SJSA1 (cell line): ENCODE measurements around the gene UCN. TPM values are rescaled to one million over a fixed set of nuclear protein-coding genes. Genes with fewer than 3 reads are reported as not detected.
"Not testable (repeated sequence)": the region's sequence is repeated elsewhere in the genome, so short reads cannot be mapped to it uniquely, and the experiment has no call there.

ENCODE experiments used
- DNase-seq, 2 experiments: peaks; one replicate each; pipeline ENCODE4 v3.0.0-alpha.2; 2015 to 2020; ENCODE audit warnings: low spot score in 2 of 2, low read depth in 1 of 2
- H3K27ac ChIP-seq: fragments of 250-450 bp; sonication (Bioruptor Pico); 2 replicates; pipeline ENCODE4 v1.5.1; 2020; ENCODE audit warnings: mild to moderate bottlenecking, moderate library complexity
- H3K27me3 ChIP-seq: fragments of 250-450 bp; sonication (Bioruptor Pico); replicated peaks from 2 replicates; pipeline ENCODE4 v1.5.1; 2020; ENCODE audit warnings: mild to moderate bottlenecking, moderate library complexity
- H3K36me3 ChIP-seq: fragments of 250-450 bp; sonication (Bioruptor Pico); 2 replicates; pipeline ENCODE4 v1.5.1; 2020; ENCODE audit warnings: mild to moderate bottlenecking
- H3K4me1 ChIP-seq: fragments of 250-450 bp; sonication (Bioruptor Pico); replicated peaks from 2 replicates; pipeline ENCODE4 v1.6.1; 2021; ENCODE audit warnings: mild to moderate bottlenecking
- H3K4me3 ChIP-seq: fragments of 250-450 bp; sonication (Bioruptor Pico); 2 replicates; pipeline ENCODE4 v1.5.1; 2020; ENCODE audit warnings: mild to moderate bottlenecking
- H3K9me3 ChIP-seq: fragments of 250-450 bp; sonication (Bioruptor Pico); replicated peaks from 2 replicates; pipeline ENCODE4 v1.5.1; 2020; ENCODE audit warnings: mild to moderate bottlenecking
- total RNA-seq: library from RNA; depleted of rRNA; stranded (reverse); fragments of >200 nt; shearing (Covaris generic); gene quantifications from 2 replicates; pipeline ENCODE4 v1.2.3, GENCODE V29; 2014; rRNA removed

Gene UCN, protein sequence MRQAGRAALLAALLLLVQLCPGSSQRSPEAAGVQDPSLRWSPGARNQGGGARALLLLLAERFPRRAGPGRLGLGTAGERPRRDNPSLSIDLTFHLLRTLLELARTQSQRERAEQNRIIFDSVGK
- 0.21 and 6.8 TPM in 2 replicates for total RNA-seq

DNA sequence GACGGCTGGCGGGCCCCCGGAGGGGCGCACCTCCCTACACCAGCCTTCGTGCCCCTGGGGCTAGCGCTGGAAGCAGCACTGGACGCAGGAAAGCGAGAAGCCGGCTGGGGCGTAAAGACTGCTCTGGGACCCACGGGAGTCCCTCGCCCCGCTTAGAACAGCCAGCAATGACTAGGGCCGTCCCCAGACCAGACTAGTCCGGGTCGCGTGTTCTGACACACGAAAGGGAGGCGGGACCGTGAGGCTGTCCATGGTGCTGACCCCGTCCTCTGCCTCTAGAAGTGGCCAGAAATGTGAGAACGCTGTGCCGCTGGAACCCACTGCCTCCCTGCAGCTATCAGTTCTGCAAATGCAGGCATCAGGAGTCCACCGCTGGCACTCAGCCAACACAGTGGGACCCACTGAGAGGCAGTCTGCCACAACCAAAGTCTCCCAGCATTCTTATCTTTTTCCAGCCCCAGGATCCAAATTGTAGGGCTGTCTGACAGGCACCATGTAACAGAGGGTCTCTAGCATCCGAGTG lies at the start of gene UCN:
UCN (minus strand) TSS at position 87 of the 523 bp plus-strand sequence. CDS start 550 bp downstream, outside the sequence.
- Histone ChIP-seq H3K4me1 (no peaks in the 10 kb centered on the region), H3K9me3 (no peaks in the 10 kb centered on the region)
- DNase-seq: no peak

DNA sequence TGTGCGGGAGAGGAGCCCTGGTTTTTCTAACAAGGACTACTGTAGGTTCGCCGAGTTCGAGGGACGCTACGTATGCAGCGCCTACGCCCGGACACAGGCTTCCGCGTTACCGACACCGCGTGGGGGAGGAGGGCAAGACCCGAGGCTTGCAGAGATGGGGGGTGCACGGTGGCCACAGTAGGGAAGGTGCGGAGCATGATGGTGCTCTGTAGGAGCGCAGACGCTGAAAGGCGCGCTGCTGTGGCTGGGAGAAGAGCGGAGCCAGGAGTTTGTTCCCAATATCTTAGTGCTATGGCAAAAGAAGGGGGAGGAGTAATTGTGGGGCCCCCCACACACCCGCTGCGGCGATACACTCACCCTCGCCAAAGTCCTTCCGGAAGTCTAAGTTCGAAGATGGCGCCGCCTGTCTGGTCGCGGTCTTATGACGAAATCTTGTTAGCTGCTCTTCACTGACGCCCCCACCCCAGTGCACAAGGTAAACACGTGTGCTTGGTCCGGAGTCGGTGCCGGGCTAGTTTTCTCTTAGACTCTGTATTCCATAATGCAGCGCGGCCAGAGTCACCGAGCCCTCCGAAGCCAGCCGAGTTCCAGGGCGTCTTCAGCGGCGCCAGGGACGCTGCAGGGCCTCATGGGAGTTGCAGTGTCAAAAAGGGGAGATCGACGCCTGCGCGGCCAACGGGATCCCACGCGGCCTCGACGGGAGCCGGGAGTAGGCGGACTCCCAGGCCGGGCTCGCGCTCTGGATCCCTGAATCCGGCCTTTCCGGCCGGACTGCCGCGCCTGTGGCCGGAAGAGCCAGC lies 48.3 kb upstream of the UCN start, which contains the start of gene GTF3C2:
GTF3C2 (minus strand) TSS at position 383 of the 800 bp plus-strand sequence. CDS start 13,210 bp downstream, outside the sequence.
- DNase-seq: peak; percentile 96 to 99
- Histone ChIP-seq H3K4me1 (no peaks in the 10 kb centered on the region), H3K9me3 (no peaks in the 10 kb centered on the region), H3K27me3 (no peaks in the 10 kb centered on the region), H3K27ac (peak within 1 kb of the TSS; percentile 73), H3K36me3 (0 out of 2 replicates have a peak, but pooled peaks cover 3% of the 10 kb centered on the region), H3K4me3 (peak within 1 kb of the TSS; percentile 67)

More for the DNA sequence above, at the start of gene UCN:
- Histone ChIP-seq H3K4me3 (no peak within 1 kb of the TSS), H3K36me3 (peaks cover 21% of the 10 kb centered on the region), H3K27me3 (peaks cover 8% of the 10 kb centered on the region), H3K27ac (no peak within 1 kb of the TSS)

DNA sequence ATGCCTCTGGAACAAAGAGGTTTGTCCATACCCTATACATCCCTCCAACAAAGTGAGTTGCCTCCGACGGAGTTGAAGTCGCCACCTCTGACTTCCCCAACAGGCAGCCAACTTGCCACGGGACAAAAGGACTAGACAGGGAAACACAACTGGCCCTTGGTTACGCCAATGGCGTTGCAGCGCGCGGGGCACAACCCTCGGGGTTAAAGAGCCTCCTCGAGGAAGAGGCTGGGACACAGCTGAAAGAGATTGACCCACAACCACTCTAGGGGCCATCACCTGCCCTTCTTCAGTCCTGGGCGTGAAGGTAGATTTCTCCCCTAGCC lies 47.8 kb upstream of the UCN start:
- Histone ChIP-seq H3K36me3 (0 out of 2 replicates have a peak, but pooled peaks cover 3% of the 10 kb centered on the region), H3K4me3 (peak overlapping the region; percentile 67), H3K27ac (peak overlapping the region; percentile 73), H3K27me3 (no peaks in the 10 kb centered on the region), H3K9me3 (no peaks in the 10 kb centered on the region), H3K4me1 (no peaks in the 10 kb centered on the region)
- DNase-seq: peak in 1 of 2 experiments; percentile 56

DNA sequence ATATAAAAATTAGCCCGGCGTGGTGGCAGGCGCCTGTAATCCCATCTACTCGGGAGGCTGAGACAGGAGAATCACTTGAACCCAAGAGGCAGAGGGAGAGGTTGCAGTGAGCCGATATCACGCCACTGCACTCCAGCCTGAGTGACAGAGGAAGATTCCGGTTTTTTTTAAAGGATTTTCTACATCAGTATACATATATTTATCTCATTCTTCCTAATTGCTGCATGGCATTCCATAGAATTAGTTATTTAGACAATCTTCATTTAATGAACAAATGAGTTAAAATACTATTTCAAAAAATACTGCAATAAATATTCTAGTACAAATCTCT lies 46.3 kb upstream of the UCN start:
- H3K27ac ChIP-seq: no peak overlapping the region
- H3K4me3 ChIP-seq: no peak overlapping the region
- H3K36me3 ChIP-seq: 0 out of 2 replicates have a peak, but pooled peaks cover 3% of the 10 kb centered on the region
- no peaks in the 10 kb centered on the region for H3K4me1 ChIP-seq
- DNase-seq: no peak
- H3K27me3 ChIP-seq: no peaks in the 10 kb centered on the region
- no peaks in the 10 kb centered on the region for H3K9me3 ChIP-seq

DNA sequence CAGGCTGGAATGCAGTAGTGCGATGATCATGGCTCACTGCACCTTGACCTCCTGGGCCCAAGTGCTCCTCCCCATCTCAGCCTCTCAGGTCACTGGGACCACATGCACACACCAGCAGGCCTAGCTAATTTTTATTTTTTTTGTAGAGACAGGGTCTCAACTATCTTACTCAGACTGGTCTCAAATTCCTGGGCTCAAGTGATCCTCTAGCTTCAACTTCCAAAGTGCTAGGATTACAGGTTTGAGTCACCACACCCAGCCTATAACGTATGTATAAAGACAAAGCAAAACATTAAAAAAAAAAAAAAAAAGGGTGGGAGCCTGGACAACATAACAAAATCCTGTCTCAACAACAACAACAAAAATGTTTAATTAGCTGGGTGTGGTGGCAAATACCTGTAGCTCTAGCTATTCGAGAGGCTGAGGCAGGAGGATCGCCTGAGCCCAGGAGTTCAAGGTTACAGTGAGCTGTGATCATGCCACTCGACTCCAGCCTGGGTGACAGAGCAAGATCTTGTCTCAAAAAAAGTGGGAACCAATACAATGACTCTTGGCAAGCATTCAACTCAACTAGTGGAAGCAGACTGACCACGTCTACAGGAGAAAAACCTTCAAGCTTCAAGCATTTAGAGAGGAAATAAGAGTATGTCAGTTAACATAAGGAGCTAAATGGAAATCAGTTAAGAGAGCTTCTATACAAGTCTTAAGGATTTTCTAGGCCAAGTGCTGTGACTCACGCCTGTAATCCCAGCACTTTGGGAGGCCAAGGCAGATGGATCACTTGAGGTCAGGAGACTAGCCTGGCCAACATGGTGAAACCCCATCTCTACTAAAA lies 45.7 kb upstream of the UCN start:
- 0 out of 2 replicates have a peak, but pooled peaks cover 3% of the 10 kb centered on the region for H3K36me3 ChIP-seq
- DNase-seq: no peak
- H3K27ac ChIP-seq: no peak overlapping the region
- H3K27me3 ChIP-seq: no peaks in the 10 kb centered on the region
- H3K9me3 ChIP-seq: no peaks in the 10 kb centered on the region
- H3K4me3 ChIP-seq: no peak overlapping the region
- no peaks in the 10 kb centered on the region for H3K4me1 ChIP-seq

DNA sequence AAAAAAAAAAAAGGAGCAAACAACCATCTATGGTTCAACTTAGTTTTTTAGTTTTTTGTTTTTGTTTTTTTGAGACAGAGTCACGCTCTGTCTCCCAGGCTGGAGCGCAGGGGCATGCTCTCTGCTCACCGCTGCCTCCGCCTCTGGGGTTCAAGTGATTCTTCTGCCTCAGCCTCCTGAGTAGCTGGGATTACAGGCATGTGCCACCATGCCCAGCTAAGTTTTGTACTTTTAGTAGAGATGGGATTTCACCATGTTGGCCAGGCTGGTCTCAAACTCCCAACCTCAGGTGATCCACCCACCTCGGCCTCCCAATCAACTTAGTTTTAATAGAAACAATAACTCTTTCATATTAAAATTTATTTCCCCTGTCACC lies 45.1 kb upstream of the UCN start:
- not testable (repeated sequence) for H3K4me1 ChIP-seq, H3K4me3 ChIP-seq, H3K27ac ChIP-seq, H3K27me3 ChIP-seq, DNase-seq, H3K36me3 ChIP-seq, H3K9me3 ChIP-seq

DNA sequence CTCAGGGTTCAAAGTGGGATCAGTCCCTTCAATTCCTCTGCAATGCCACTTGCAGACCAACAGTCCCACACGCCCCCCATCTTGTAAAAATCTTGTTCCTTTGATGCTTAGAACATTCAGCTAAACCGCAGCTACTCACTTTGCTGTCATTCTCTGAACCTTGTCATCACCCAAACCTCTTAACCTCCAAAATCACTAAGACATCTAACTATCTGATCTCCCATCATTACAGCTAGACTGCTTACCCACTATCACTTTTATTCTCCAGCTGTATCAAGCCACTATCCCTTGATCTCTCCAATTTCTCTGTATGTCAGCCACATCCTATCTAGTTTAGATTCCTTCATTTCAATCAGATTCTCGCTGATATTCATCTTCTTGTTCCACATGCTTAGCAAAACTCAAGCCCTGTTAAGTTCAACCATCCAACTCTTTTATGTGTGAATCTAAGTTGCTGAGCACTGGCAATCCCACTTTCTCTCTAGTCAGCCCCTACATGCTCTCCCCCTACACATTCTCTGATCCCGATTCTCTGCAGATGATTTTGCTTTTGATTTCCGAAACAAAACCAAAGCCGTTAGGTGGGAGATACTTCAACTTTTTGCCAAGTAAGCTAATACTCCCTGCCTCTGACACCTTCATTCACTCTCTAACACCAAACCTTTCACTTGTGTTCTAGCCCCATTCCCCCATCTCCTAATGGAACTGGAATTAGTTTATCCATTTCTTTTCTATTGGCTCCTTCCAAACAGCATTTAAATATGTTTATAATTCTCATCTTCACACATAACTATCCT lies 43.8 kb upstream of the UCN start:
- 0 out of 2 replicates have a peak, but pooled peaks cover 3% of the 10 kb centered on the region for H3K36me3 ChIP-seq
- no peak overlapping the region for H3K27ac ChIP-seq
- H3K4me3 ChIP-seq: no peak overlapping the region
- DNase-seq: no peak
- H3K4me1 ChIP-seq: no peaks in the 10 kb centered on the region
- no peaks in the 10 kb centered on the region for H3K27me3 ChIP-seq
- no peaks in the 10 kb centered on the region for H3K9me3 ChIP-seq

DNA sequence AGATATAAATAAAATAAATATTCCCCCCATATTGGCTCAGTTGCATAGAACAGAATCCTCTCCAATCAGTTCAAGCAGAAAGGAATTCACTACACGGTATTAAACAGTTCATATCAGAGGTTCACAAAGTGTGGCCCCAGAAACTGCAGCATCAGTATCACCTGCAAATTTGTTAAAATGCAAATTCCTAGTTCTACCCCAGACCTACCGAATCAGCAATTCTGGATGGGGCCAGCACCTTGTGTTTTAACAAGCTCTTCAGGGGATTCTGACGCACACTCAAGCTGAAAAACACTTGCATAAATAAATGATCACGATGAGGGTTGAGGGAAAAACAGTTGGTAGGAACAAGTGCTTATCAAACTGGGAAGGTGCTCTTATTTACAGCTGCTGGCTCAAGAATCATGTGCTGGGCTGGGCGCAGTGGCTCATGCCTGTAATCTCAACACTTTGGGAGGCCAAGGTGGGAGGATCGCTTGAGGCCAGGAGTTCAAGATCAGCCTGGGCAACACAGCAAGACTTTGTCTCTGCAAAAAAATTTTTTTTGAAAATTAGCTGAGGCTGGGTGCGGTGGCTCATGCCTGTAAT lies 42.0 kb upstream of the UCN start:
- H3K36me3 ChIP-seq: 0 out of 2 replicates have a peak, but pooled peaks cover 3% of the 10 kb centered on the region
- H3K4me1 ChIP-seq: no peaks in the 10 kb centered on the region
- DNase-seq: no peak
- no peaks in the 10 kb centered on the region for H3K27me3 ChIP-seq
- H3K4me3 ChIP-seq: no peak overlapping the region
- H3K27ac ChIP-seq: no peak overlapping the region
- no peaks in the 10 kb centered on the region for H3K9me3 ChIP-seq

DNA sequence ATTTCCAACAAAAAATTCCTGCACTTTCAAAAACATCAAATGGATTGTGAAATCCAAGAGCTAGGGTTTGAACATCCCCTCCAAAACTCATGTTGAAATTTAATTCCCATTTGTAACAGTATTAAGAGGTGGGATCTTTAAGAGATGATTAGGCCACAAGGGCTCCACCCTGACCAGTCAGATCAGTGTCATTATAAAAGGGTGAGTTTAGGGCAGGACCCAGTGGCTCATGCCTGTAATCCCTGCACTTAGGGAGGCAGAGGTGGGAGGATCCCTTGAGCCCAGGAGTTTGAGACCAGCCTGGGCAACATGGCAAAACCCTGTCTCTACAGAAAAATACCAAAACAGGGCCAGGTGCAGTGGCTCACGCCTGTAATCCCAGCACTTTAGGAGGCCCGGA lies 39.4 kb upstream of the UCN start:
- Histone ChIP-seq H3K4me3 (no peak overlapping the region), H3K27ac (no peak overlapping the region), H3K36me3 (peaks cover 12% of the 10 kb centered on the region), H3K4me1 (no peaks in the 10 kb centered on the region), H3K9me3 (no peaks in the 10 kb centered on the region), H3K27me3 (no peaks in the 10 kb centered on the region)
- no peak for DNase-seq

DNA sequence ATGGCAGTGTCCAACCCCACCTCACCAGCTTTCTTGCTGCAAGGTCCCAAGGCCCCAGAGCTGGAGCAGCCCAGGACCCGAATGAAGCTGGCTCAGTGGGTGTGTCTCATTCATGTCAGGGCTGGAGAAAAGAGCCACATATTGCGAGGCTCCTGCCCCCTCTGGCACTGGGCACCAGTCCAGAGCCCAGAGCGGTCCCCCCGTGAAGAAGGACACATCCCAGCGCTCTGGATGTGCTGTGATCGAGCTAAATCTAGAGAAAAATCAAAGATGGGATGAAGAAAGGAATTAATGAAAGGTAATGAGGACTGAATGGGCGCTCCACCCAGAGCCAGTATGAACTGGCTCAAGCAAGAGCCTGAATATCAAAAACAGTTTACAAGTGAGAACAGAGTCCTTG lies 27.9 kb upstream of the UCN start:
- Histone ChIP-seq H3K27ac (no peak overlapping the region), H3K4me1 (no peaks in the 10 kb centered on the region), H3K9me3 (no peaks in the 10 kb centered on the region), H3K27me3 (no peaks in the 10 kb centered on the region), H3K4me3 (no peak overlapping the region), H3K36me3 (peaks cover 64% of the 10 kb centered on the region)
- DNase-seq: no peak

DNA sequence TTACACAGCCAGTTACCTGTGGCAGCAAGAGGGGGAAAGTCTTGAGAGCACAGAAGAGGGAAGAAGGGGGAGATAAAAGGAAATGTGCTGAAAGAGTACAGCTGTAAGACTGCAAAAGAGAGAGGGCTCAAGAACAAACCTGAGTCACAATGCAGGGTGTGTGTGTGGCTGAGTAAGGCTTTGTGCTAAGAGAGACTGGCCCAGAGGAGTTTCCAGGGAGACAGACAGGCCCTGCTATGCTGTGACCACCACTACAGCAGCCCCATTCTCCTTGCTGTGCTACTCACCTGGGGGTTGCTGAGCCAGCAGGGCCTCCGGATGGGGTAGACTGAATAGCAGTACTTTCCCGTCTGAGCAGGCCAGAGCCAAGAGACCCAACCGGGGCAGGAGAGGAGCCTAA lies 27.1 kb upstream of the UCN start:
- no peak for DNase-seq
- no peaks in the 10 kb centered on the region for H3K9me3 ChIP-seq
- H3K4me3 ChIP-seq: no peak overlapping the region
- no peaks in the 10 kb centered on the region for H3K4me1 ChIP-seq
- no peaks in the 10 kb centered on the region for H3K27me3 ChIP-seq
- no peak overlapping the region for H3K27ac ChIP-seq
- H3K36me3 ChIP-seq: peaks cover 62% of the 10 kb centered on the region

DNA sequence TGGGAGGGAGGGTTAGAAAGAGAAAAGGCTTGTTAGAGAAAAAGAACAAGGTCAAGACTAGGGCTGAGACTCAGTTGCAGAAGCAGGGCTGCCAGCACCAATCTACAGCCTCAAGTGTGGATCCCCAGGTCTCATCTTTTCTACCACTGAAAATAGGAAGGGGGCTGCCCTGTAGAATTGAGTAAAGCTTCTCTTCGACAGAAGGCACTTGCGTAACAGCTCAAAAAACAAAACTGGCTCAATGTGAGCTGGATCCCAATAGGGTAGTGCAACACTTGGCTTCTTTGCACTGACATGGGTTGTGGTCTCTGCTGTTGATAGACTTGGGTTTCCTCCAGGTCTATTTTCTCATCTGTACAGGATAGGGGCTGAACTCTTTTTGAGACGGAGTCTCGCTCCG lies 16.5 kb upstream of the UCN start:
- Histone ChIP-seq H3K9me3 (no peaks in the 10 kb centered on the region), H3K27me3 (no peaks in the 10 kb centered on the region), H3K36me3 (peaks cover 39% of the 10 kb centered on the region), H3K4me1 (peaks cover 28% of the 10 kb centered on the region), H3K4me3 (no peak overlapping the region), H3K27ac (no peak overlapping the region)
- DNase-seq: no peak
